ENCODE results near the gene SCARF2. TPM values are rescaled to one million over a fixed set of nuclear protein-coding genes. Genes with fewer than 3 reads are reported as not detected.
"Not testable (repeated sequence)": the region's sequence is repeated elsewhere in the genome, so short reads cannot be mapped to it uniquely, and the experiment has no call there.

Gene SCARF2
- total RNA-seq, 1 donor from 2014 or later = 17.6 TPM

DNA sequence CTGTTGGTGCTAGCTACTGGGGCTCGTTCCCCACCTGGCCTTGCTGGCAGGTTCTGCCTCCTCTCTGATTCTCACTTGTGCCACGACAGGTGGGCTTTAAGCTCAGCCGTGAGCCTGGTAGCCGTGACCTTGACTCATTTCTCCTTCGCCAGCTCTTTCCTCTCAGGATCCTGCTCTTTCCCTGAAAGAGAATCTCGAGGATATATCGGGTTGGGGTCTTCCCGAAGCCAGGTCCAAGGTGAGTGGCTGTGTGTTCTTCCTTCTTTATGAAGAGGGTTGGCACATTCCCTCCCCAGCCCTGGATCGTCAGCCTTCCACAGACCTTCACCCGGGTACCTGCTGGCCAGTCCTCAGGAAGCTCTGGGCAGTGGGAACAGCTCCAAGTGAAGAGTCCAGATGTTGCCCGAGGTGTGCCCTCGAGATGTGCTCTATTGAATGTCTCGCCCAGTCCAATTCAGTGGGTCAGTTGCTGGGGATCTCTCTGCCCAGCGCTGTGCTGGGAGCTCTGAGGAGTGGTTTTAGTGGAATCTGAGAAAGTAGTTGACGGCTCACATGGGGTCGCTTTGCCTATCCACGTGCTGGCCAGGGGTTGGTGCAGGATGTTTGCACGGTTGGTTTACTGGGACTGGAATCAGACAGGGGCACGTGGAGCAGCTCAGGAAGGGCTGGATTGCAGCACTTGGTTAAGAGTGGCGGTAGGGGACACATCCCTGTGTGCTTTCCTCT, 42.3 kb downstream of the SCARF2 start:
- DNase-seq (ENCODE audit: low spot score) = no peak

DNA sequence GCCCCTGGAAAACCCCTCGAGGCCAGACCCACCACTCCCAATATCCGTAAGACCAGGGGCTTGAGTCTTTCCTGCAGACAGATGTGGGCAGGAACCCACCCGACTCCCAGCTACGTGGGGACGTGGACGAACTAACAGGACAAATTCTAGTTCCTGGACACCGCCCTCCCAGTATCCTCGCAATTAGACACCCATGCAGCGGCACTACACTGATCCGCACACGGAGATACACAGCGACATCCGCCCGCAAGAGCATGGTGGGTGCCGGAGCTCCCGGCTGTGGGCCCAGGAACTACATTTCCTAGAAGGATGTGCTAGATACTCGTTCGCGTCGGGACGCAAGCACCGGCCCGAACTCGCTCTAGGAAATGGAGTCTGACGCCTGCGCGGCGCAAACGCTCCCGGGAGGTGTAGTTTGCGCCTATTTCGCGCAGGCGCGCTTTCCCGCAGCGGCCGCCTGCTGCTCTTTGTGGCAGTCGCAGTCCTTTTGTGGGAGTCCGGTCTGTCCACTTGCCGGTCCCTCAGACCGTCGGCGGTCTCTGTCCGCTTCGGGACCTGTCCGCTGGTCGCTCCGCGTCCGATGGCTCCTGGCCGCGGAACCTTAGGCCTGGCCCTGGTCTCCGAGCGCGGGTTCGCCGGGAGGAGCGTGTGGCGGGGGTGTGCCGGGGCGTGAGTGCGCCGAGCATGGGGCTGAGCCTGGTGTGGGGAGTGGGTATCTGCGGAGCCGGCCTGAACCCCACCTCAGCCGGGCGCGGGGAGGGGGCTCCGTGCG, 43.7 kb downstream of the SCARF2 start, which contains the start of gene ZNF74:
Gene ZNF74 (plus strand): TSS at position 447 of the 772 bp plus-strand sequence. CDS start 478 bp downstream, outside the sequence.
- peak; percentile 93 for DNase-seq (ENCODE audit: low spot score)

- no peak for DNase-seq (ENCODE audit: low spot score)
These were observed 44.5 kb downstream of the SCARF2 start for GRCh38 chr22:20392983-20393704.

- DNase-seq (ENCODE audit: low spot score) = not testable (repeated sequence)
These were observed 45.2 kb downstream of the SCARF2 start for GRCh38 chr22:20392365-20392881.

DNA sequence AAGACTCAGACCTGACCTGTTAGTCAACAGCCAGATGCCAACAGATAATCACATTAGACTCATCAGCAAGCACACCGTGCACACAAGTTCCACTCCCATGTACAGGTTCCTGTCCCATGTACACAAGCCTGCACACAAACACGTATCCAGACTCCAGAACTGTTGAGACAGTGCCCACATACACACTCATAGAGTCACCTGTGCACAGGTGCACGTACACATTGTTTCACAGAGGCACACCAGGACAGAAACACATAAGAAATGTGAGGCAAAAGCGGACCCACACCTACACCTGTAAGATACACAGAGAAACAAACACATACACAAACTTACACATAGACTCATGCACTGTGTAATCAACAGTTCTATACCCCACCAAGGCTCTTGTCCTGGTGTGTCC, 46.4 kb downstream of the SCARF2 start:
- DNase-seq (ENCODE audit: low spot score) = no peak

- DNase-seq (ENCODE audit: low spot score) = no peak
These were observed 47.2 kb downstream of the SCARF2 start for GRCh38 chr22:20390394-20390907.

DNA sequence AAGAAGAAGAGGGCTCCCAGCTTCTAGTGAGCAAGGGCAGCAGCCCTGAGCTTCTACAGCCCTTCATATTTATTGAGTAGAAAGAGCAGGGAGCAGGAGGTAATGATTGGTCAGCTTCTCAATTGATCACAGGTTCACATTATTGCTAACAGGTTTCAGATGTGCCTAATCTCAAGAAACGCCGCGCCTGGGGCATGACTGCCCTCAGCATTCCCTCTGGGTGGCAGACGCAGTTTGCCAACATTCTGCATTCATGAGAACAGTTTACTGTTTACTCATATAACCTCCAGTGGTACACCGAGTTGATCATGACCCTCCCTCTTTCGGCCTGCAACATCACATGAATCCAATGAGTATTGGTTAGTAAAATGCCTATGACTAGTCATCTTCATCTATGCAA, 48.3 kb downstream of the SCARF2 start:
- DNase-seq (ENCODE audit: low spot score) = no peak

GRCh38 chr22:20388200-20388599, 49.4 kb downstream of the SCARF2 start:
- DNase-seq (ENCODE audit: low spot score) = no peak

DNA sequence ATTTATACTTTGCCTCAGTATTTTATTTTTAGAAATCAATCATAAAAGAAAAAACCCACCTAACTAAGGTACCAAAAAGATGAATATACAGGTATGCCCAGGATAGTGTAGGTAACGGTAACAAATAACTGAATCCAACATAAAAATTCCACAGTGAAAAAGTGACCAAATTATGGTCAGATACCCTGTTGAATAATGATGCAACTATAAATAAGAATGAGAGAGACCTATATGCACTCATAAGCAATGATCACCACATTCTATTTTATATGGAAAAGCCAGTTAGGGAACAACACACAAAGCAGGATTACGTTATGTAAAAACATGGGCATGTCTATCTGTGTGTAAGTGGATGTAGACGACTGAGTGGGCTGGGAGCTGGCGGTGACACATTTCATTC, 50.7 kb downstream of the SCARF2 start:
- DNase-seq (ENCODE audit: low spot score) = no peak

DNA sequence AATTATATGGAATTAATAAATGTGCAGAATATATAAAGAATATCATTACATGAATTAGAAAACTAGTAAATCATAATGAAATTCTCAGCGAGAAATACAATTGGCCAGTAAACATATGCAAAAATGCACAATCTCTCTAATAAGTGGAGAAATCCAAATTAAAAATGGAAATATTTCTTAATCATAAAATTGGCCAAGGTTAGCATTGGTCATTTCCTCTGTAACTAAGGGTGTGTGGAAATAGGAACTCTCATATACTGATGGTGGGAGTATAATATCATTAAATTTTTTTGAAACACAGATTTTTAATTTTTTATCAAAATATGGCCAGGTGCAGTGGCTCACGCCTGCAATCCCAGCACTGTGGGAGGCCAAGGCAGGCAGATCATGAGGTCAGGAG, 51.3 kb downstream of the SCARF2 start:
- no peak for DNase-seq (ENCODE audit: low spot score)

GRCh38 chr22:20384865-20385264, 52.8 kb downstream of the SCARF2 start:
- DNase-seq (ENCODE audit: low spot score) = no peak

GRCh38 chr22:20384171-20384570, 53.5 kb downstream of the SCARF2 start:
- no peak for DNase-seq (ENCODE audit: low spot score)

DNA sequence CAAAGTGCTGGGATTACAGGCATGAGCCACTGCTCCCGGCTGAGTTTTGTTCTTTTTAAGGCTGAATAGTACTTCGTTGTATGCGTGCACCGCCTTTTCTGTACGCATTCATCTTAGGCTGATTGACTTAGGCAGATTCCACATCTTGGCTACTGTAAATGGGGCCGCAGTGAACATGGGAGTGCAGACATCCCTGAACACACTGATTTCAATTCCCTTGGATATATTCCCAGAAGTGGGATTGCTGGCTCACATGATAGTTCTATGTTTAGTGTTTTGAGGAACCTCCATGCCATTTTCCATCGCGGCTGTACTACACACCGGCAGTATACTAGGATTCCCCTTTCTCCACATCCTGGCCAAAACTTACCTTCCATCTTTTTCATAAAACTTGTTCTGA, 54.1 kb downstream of the SCARF2 start:
- no peak for DNase-seq (ENCODE audit: low spot score)

DNA sequence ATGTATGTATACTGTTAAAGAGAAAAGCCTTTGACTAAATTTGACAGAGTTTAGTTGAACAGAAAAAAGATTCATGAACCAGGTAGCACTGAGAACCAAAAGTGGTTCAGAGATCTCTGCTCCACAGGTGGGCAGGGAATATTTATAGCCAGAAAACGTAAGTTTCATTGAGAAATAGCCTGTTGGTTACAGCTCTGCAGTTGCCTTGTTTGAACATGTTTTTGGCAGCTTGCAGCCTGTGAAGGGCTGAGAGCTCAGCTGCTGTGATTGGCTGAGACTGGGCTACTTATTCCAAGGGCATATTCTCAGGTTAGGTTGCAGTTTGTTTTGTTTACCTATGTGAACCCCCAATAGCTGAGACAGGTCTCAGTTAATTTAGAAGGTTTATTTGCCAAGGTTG, 57.1 kb downstream of the SCARF2 start:
- no peak for DNase-seq (ENCODE audit: low spot score)

DNA sequence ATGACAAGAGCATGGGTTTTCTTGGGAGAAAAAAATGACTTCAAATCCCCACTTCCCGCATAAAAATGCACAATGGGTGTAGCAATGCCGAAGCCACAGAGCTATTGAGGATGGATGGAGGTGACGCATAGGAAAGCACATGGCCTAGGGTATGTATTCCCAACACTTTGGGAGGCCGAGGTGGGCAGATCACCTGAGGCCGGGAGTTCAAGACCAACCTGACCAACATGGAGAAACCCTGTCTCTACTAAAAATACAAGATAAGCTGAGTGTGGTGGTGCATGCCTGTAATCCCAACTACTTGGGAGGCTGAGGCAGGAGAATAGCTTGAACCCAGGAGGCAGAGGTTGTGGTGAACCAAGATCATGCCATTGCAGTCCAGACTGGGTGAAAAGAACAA, 58.9 kb downstream of the SCARF2 start:
- DNase-seq (ENCODE audit: low spot score) = not testable (repeated sequence)

DNA sequence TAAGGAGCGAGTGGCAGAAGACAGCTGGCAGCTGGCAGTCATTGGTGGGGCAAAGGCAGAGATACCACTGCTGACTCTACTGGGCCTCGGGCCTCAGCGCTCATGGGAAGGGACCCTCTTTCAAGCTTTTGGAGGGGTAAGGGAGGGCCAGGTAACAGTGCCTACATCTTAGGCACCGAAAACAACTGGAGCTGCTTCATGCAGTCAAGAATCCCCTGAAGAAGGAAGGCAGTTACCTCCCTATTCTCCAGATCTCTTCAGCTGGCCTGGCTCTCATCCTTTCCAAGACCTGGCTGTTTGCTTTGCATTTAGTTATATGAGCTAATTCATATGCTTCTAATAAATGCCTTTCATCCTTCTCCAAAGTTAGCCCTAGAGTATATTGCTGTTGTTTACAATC, 59.5 kb downstream of the SCARF2 start:
- no peak for DNase-seq (ENCODE audit: low spot score)

DNA sequence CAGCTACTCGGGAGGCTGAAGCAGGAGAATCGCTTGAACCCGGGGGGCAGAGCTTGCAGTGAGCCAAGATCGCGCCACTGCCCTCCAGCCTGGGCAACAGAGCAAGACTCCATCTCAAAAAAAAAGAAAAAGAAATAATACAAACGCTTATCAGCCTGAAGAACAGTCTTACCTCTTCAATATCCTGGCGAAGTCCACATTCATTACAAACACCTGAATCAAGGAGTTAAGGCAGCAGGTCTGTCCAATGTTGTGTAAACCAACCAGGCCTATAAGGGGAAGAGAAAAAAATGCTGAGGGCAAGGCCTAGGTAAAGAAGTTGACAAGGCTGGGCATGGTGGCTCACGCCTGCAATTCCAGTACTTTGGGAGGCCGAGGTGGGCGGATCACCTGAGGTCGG, 60.6 kb downstream of the SCARF2 start:
- DNase-seq (ENCODE audit: low spot score) = not testable (repeated sequence)

GRCh38 chr22:20376281-20376680, 61.3 kb downstream of the SCARF2 start:
- DNase-seq (ENCODE audit: low spot score) = not testable (repeated sequence)

All from mucosa of gallbladder (tissue), 1 donor.